ENCODE measurements around the gene ANKRD18B. TPM values are rescaled to one million over a fixed set of nuclear protein-coding genes. Genes with fewer than 3 reads are reported as not detected.
"Not testable (repeated sequence)": the region's sequence is repeated elsewhere in the genome, so short reads cannot be mapped to it uniquely, and the experiment has no call there.

ANKRD18B gene
- total RNA-seq, 4 donors from 2014 or later, result 0.28 TPM; not detected in 3

DNA sequence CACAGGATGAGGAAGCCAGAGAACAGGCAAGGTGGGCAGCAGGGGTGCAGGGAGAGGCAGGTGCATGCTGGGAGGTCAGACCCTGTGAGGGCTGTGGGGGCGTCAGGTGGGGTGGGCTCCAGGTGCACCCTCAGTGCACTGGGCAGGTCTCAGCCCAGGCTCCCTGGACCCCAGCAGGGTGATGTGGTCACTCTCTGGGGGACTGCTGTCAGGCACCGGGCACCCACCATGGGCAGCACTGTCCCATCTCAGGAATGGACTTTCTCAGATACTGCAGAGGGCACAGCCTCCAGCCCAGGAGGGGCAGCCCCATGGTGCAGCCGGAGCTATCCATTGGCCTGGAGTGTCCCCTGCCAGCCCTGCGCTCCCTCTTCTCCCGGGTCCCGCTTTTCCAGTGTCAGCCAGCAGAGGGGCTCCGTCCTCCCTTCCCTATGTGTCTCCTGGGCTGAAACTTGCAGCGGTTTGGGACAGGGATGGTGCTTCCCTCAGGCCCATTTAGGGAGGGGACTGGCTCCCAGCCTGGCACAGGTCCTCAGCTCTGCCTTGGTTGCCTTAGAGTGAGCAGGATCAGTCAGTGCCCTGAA is 74.8 kb downstream of the ANKRD18B start:
- intact Hi-C loops (cut with DNase I; ENCODE audit: low total_unique reads); H3K36me3 ChIP-seq; H3K27me3 ChIP-seq; H3K27ac ChIP-seq; H3K4me3 ChIP-seq; H3K4me1 ChIP-seq; DNase-seq; H3K9me3 ChIP-seq: not testable (repeated sequence)

DNA sequence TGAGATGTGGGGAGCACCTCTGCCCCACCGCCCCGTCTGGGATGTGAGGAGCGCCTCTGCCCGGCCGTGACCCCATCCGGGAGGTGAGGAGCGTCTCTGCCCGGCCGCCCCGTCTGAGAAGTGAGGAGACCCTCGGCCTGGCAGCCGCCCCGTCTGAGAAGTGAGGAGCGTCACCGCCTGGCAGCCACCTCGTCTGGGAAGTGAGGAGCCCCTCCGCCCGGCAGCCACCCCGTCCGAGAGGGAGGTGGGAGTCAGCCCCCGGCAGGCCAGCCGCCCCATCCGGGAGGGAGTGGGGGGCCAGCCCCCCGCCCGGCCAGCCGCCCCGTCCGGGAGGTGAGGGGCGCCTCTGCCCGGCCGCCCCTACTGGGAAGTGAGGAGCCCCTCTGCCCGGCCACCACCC is 76.9 kb downstream of the ANKRD18B start:
- intact Hi-C loops (cut with DNase I; ENCODE audit: low total_unique reads); H3K4me3 ChIP-seq; H3K27me3 ChIP-seq; H3K4me1 ChIP-seq; H3K36me3 ChIP-seq; DNase-seq; H3K9me3 ChIP-seq; H3K27ac ChIP-seq: not testable (repeated sequence)

DNA sequence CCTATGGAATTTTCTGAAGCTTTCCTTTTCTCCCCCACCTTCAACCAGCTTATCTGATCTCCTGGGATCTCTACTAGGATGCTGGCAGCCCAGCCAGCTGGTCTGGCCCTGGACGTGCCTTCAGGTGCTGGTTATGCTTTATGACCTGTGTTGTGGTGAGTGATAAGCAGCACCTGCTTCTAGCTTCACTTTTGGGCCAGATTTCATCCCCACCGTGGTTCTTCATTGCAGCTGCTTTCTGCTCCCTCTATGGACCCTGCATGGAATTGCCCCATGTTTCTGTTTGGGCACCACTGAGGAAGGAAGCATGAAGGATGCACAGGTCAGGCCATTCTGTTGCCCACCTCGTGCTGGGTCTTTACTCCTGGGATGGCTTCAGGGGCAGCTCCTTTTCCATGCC is 80.2 kb downstream of the ANKRD18B start:
- H3K27ac ChIP-seq; H3K4me1 ChIP-seq; intact Hi-C loops (cut with DNase I; ENCODE audit: low total_unique reads); H3K9me3 ChIP-seq; DNase-seq; H3K36me3 ChIP-seq; H3K27me3 ChIP-seq; H3K4me3 ChIP-seq: not testable (repeated sequence)

DNA sequence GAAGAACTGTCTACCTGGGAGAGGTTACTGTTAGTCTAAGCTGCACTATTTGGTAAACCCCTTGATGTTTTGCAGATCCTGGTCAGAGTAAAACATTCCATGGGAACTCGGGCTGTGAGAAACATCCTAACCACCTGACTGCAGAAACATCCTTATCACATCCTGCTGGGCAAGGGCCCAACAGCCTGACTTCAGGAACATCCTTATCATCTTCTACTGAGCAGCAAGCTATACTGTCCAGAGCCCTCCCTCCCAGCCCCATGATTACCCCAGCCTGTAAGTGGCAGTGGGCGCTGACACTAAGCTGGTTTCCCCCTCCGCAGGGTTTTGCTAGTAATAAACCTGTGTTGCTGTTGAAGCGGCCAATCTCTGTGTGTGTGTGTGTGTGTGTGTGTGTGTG is 80.9 kb downstream of the ANKRD18B start:
- H3K36me3 ChIP-seq; H3K9me3 ChIP-seq; H3K4me3 ChIP-seq; intact Hi-C loops (cut with DNase I; ENCODE audit: low total_unique reads); H3K27ac ChIP-seq; DNase-seq; H3K27me3 ChIP-seq; H3K4me1 ChIP-seq: not testable (repeated sequence)

DNA sequence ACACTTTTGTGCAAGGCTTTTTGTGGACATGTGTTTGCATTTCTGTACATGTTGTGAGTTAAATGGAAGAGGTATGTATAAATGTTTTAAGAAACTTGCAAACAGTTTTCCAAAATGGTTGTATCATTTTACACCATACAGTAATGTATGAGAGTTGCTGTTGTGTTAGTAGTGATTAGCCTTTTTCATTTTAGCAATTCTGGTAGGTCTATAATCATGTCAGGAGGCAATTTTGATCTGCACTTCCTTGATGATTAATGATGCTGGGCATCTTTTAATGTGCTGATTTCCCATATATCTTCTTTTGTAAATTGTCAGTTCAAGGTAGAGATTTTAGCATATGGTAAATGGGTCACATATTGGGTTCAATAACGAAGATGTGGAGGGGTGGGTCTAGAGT is 87.3 kb downstream of the ANKRD18B start:
- Histone ChIP-seq H3K4me1 (no peaks in the 10 kb centered on the region), H3K27ac (no peak overlapping the region), H3K9me3 (no peaks in the 10 kb centered on the region), H3K4me3 (no peak overlapping the region), H3K27me3 (no peaks in the 10 kb centered on the region), H3K36me3 (no peaks in the 10 kb centered on the region)
- intact Hi-C loops (cut with DNase I; ENCODE audit: low total_unique reads), result no loop called here
- no peak for DNase-seq
- no peak for TF ChIP-seq POLR2A (IDR thresholded peaks at IDR 0.05)
- TF ChIP-seq, protein P1, sequence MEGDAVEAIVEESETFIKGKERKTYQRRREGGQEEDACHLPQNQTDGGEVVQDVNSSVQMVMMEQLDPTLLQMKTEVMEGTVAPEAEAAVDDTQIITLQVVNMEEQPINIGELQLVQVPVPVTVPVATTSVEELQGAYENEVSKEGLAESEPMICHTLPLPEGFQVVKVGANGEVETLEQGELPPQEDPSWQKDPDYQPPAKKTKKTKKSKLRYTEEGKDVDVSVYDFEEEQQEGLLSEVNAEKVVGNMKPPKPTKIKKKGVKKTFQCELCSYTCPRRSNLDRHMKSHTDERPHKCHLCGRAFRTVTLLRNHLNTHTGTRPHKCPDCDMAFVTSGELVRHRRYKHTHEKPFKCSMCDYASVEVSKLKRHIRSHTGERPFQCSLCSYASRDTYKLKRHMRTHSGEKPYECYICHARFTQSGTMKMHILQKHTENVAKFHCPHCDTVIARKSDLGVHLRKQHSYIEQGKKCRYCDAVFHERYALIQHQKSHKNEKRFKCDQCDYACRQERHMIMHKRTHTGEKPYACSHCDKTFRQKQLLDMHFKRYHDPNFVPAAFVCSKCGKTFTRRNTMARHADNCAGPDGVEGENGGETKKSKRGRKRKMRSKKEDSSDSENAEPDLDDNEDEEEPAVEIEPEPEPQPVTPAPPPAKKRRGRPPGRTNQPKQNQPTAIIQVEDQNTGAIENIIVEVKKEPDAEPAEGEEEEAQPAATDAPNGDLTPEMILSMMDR (IDR thresholded peaks at IDR 0.05), result no peak

DNA sequence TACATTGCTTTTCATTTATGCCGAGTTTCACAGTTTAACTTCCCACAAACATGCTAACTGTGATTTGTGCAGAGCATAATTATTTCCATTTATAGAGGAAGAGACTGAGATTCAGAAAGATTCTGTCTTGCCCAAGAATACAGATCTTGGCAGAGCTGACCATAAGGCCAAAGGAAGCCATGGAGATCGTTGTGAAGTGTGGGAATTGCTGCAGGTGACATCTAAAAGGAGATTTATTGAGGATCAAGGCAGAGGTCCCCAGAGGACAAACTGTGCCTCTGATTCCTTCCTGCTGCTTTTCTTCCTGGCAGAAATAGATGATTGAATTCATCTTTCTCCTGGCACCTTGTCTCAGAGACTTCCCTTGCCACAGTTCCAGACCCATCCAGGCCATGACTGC is 88.4 kb downstream of the ANKRD18B start:
- H3K4me3 ChIP-seq; H3K27me3 ChIP-seq; H3K36me3 ChIP-seq; H3K9me3 ChIP-seq; H3K27ac ChIP-seq; DNase-seq; intact Hi-C loops (cut with DNase I; ENCODE audit: low total_unique reads); H3K4me1 ChIP-seq: not testable (repeated sequence)

DNA sequence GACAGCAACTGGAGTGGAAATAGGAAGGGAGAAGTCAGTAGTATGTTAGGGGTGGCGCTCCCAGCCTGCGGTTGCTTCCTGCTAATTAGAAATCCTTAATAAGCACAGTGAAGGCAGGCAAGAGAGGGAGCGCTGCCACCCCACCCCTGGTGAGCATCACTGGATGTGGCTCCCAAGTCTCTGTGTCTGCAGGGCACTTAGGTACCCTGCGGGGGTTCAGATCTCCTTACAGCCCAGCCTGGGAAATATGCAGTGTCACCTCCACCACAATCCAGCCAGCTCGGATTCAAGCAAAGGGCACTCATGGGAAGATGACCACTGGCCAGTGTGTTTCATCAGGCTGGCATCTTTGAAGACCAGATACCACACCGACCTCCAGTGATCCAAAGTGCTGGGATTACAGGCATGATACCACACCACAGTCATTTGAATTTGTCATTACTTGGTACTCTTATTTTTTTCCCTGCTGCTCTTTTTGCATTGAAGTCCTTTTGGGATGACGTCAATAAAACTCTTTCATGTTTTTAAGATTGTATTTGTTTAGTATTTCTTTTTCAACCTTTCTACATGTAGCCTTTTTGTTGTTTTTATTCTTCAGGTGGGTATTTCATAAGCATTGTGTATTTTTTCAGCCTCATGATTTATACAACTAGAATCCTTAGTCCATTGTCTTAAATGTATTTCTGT is 90.1 kb downstream of the ANKRD18B start:
- TF ChIP-seq POLR2A (IDR thresholded peaks at IDR 0.05), result no peak
- TF ChIP-seq, protein P1 (IDR thresholded peaks at IDR 0.05), result no peak
- Histone ChIP-seq H3K4me1 (no peaks in the 10 kb centered on the region), H3K27me3 (no peaks in the 10 kb centered on the region), H3K4me3 (no peak overlapping the region), H3K36me3 (no peaks in the 10 kb centered on the region), H3K9me3 (no peaks in the 10 kb centered on the region), H3K27ac (no peak overlapping the region)
- DNase-seq, result no peak
- intact Hi-C loops (cut with DNase I; ENCODE audit: low total_unique reads), result no loop called here

DNA sequence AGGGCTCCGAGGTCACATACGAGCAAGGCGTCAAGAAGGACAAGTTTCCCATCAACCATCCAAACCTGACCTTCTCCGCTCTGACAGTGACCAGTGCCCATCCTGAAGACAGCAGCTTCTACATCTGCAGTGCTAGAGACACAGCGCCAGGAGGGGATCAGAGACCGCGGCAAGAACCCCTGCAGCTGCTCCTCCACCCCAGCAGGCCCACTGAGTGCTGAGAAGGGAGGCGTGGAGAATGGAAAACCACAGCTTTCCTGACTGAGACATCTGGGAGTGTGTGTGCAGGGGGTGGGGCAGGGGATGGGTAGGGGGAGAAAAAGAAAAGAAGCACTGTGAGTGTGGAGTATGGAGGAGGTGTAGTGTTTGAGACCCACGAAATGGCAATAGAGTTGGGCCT is 94.3 kb downstream of the ANKRD18B start:
- intact Hi-C loops (cut with DNase I; ENCODE audit: low total_unique reads); H3K4me3 ChIP-seq; H3K27me3 ChIP-seq; DNase-seq; H3K36me3 ChIP-seq; H3K27ac ChIP-seq; H3K9me3 ChIP-seq; H3K4me1 ChIP-seq: not testable (repeated sequence)
